EH (cell line): ENCODE results near the gene MAD1L1.
"Not testable (repeated sequence)": the region's sequence is repeated elsewhere in the genome, so short reads cannot be mapped to it uniquely, and the experiment has no call there.

ENCODE experiments used
- DNase-seq: peaks from one replicate; pipeline ENCODE4 v3.0.0-alpha.2; 2015; ENCODE audit warnings: low read depth

MAD1L1 gene

DNA sequence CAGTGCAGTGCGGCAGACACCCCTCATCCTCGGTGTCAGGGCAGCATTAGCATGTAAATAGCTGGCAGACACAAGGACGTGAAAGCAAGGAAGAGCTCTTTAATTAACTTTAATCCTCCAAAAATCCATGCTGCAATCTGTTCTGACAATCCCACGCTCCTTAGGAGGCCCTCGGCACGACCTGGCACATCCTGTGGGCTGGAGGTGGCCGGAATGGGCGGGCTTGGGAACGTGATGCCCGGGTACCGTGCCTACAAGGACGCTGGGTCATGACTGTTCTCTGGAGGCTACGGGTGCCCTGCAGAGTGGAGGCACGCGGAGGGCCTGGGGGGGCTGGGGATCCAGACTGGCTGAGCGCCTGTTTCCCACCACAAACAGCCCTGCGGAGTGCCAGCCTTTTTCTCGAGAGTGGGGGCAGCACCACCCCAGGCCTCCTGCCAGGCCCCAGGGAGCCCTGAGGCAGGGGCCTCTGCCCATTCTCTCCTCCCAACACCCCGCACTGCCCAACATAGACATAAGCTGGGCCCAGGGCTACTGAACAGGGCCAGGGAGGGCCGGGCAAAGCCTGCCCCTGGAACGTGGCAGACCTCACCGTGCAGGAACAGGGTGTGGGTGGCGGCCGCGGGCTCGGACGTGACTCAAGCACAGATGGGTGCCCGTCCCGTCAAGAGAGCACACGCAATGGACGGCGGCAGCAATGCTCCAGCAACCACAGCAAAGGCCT, 189.3 kb downstream of the MAD1L1 start:
- DNase-seq, result no peak

DNA sequence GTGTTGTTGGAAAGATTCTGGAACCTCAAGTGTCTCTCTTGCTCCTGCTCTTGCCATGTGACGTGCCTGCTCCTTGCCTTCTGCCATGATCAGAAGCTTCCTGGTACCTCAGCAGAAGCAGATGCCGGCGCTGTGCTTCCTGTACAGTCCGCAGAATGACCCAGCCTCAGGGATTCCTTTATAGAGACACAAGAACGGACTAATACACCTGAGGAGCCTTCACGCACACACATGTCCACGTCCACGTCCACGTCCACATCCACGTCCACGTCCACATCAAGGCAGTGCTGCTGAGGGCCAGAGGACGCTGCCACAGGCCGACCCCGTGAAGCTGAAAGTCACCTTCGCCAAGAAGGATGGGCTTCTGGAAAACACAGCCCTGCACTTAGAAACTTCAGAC, 190.1 kb downstream of the MAD1L1 start:
- no peak for DNase-seq

DNA sequence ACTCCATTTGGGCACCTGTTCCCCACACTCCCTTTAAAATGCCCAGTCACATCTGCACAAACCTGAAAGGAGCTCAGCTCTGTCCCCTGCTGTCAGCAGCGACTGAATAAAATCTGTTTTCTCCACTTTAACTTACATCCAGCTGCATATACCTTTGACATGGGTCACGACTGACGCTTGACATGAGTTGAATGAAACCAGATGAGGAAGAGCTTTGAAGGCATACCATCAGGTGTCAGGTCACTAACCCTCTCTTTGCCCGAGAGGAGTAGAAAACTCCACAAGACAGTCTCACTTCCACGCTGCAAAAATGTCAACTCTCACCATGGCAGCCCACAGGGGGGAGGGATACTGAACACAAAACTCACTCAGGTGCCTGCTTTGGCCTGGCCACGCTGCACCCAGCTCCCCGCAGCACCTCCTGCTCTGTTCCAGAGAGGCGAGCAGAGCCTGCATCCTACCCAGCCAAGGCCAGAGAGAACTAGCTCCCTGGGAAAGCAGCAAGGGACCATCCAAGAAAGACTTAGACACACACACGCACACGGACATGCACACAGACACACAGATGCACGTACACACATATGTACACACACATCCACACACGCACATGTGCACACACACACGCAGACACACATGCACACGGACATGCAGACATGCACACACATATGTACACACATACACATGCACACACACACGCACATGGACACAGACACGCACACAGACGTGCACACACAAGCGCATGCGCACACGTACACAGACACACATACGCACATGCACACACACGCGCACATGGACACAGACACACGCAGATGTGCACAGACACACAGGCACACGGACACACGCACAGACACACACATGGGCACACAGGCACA, 191.0 kb downstream of the MAD1L1 start:
- DNase-seq, result no peak

DNA sequence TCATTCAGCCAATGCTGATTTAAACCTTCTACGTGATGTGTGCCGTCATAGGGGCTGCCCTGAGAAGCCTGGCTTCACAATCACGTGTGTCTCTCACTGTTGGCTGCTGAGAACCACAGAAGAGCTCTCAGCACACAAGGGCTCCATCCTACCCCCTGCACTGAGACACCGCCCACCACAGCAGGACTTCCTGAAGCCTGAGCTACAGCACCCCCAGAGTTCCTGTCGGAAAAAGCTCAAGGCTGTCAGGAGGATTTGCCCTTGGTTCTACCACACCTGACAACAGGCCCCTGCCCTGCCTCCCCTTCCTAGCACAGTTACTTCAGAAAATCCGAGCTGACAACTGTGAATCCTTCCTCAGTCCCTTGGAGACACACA, 191.9 kb downstream of the MAD1L1 start:
- DNase-seq, result no peak

DNA sequence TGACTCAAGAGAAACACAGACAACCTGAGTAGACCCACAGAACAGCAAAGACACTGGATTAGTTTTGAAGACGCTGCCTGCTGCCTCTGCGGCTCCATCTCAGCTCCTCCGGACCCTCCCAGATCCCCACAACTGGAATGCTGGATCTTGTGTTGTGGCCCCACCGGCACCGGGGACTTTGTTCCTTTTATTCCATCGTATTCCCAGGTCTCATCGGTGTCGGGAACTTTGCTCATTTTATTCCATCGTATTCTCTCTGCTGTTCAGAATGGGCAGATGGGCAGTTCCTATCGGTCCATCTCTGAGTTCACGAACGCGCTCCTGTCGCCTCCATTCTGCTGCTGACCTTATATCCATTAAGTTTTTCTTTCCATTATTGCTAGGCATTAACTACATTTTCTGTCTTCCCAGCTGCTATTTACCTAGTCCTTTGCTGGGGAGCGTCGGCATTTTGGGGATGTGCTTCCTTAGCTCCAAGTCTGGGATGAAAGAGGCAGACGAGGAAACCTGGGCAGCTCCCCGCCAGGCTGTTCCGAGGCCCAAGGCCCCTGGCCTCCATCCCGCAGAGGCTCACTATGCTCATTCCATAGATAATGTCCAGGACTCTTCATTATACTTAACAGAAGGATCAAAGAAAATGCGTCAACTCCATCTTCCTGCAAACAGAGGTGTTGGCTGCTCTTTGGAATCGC, 192.4 kb downstream of the MAD1L1 start:
- no peak for DNase-seq

DNA sequence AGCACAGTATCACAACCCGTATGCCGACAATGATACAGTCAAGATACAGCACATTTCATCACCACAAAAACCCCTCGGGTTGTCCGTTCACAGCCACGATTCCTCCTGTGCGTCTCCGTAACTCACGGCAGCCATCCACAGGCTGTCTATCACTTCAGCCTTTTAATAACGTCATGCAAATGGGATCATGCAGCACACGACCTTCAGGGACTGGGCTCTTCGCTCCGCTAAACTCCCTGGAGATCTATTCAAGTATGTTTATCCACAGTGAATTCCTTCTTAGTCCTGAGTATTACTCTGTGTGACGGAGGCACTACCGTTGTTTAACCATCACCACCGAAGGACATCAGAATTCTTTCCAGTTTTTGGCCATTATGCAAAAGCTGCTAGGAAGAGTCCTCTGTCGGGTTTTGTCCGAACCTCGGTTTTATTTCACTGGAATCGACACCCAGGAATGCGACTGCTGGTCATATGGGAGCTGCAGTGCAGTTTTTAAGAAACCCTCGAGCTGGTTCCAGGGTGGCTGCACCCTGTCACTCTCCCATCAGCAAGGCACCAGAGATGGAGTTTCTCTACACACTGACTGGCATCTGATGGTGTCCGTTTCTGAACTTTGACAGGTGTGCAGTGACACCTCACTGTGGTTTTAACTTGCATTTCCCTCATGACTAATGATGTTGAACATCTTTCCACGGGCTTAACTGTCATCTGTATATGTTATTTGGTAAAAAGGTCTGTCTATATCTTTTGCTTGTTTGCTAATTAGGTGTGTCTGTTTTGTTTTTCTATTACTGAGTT, 193.6 kb downstream of the MAD1L1 start:
- no peak for DNase-seq

DNA sequence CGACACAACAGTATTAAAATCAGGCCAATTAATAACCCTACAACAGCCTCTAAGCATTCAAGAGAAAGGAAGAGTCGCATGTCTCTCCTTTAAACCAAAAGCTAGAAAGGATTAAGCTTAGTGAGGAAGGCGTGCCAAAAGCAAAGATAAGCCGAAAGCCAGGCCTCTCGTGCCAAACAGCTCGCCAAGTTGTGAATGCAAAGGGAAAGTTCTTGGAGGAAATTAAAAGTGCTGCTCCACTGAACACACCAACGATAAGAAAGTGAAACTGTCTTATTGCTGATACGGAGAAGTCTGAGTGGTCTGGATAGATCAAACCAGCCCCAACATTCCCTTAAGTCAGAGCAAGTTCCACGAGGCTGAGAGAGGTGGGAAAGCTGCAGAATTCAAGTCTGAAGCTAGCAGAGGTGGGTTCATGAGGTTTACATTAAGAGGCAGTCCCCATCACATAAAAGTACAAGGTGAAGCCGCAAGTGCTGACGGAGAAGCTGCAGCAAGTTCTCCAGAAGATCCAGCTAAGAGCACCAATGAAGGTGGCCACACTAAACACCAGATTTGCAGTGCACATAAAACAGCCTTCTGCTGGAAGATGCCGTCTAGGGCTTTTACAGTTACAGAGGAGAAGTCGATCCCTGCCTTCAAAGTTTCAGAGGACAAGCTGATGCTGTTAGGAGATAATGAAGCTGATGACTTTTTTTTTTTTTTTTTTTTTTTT, 194.8 kb downstream of the MAD1L1 start:
- peak; percentile 62 for DNase-seq

DNA sequence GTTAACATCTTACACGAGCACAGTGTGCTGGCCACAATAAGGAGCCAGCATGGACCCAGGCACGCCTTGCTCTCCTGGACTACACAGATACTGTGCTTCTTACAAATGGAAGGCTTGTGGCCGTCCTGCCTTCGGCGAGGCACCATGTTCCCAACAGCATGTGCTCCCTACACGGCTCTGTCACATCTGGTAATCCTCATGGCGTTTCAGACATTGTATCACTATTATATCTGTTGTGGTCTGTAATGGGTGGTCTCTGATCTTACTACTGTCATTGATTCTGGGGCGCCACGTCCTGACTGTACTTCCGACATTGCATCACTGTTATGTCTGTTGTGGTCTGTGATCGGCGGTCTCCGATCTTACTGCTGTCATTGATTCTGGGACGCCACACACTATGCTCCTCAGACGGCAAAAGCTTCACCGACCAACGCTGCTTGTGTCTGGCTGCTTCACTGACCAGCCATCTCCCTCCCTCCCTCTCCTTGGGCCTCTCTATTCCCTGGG, 195.4 kb downstream of the MAD1L1 start:
- no peak for DNase-seq

DNA sequence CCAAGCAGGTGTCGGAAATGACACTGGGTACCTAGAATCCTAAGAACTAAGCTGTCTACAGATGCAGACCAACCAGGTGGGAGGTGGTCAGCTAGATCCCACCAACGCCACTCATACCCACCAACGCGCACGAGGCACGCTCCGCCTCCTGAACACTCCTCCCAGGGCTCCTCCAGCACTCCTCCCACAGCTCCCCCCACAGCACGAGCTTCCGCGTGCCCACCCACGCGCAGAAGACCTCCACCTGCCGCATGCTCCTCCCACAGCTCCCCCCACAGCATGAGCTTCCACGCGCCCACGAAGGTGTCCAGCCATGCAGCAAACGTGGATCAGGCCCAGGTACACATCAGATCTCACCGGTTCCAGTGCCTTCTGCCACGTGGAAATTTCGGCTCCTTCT, 196.0 kb downstream of the MAD1L1 start:
- no peak for DNase-seq

DNA sequence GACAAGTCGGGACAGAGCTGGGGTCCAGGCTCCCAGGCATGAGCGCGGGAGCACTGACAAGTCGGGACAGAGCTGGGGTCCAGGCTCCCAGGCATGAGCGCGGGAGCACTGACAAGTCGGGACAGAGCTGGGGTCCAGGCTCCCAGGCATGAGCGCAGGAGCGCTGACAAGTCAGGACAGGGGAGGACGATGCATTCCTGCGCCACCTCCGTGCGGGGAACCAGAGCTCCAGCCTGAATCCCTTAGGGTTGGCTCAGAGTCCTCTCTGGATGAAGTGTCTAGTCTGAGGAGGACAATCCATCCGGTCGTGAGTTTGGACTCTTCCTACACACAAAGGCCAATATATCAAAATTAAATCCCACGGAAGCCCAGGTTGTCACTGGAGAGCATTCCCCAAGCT, 196.5 kb downstream of the MAD1L1 start:
- not testable (repeated sequence) for DNase-seq

DNA sequence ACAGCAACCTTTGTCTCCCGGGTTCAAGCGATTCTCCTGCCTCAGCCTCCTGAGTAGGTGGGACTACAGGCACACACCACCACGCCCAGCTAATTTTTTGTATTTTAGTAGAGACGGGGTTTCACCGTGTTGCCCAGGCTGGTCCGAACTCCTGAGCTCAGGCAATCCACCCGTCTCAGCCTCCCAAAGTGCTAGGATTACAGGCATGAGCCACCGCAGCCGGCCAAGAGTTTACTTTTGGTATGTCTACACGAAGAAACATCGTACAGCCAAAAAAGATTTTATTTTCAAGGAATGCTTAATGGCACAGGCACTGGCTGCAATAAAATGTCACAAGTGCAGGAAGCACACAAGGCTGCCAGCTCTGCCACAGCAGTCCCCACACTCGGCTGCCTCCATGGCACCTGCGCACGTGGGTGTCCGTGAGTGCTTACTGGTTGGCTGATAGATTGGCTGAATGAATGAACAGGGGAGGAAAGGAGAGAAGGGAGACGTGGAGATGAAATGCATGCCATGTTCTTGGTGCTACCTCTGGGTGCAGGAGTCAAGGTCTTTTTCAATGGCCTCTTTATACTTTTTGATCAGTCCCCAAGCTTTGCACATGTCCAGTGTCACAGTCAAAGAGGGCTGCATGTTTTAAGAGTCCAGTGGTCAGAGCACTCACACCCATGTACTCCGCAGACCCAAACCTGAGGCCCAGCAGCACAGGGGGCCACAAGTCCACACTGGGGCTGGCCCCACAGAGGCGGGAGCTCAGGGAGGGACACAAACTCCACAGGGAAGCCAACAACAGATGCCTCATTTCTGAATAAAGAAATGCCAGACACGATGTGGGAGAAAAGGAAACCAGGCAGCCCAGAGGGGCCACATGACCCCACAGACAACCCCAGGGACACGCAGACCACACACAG, 198.2 kb downstream of the MAD1L1 start:
- DNase-seq, result no peak

DNA sequence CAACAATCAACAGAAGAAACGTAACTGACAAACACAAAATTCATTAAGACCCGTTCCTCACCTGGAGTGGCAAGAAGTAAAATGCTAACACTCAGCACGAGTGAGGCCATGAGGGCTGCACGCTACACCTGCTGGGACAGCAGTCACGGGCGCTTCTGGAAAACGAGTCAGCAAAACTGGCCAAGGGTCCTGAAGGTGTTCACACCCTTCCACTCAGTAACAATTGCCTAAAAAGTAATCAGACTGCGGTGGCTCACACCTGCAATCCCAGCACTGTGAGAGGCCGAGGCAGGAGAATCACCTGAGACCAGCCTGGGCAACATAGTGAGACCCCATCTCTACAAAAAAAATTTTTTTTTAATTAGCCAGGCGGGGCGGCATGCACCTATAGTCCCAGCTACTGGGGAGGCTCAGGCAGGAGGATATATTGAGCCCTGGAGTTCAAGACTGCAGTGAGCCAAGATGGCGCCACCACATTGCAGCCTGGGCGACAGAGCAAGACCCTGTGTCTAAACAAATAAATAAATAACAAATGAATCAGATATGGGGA, 199.1 kb downstream of the MAD1L1 start:
- no peak for DNase-seq

DNA sequence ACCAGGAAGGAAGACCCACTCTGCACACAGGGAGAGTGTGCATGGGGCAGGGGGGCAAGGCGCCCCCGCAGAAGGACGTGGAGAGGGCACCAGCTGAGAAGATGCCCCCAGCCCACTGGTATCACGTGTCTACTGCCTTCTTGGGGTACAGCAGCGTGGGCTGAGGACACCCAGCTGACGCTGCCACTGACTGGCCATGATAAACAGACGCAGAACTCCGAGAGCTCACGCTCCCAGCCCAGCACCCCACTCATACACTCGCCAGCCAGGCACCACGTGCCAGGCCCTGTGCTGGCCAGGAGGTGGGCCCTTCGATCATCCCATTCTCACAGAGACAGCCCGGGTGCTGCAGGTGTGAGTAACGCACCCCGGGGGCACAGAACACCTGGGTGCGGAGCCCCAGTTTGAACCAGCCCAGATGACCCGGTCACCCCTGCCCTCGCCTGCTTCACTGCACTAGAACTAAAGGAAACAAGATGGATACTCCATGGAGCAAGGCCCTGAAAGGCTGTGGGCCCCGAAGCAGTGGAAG, 199.8 kb downstream of the MAD1L1 start:
- DNase-seq, result no peak

DNA sequence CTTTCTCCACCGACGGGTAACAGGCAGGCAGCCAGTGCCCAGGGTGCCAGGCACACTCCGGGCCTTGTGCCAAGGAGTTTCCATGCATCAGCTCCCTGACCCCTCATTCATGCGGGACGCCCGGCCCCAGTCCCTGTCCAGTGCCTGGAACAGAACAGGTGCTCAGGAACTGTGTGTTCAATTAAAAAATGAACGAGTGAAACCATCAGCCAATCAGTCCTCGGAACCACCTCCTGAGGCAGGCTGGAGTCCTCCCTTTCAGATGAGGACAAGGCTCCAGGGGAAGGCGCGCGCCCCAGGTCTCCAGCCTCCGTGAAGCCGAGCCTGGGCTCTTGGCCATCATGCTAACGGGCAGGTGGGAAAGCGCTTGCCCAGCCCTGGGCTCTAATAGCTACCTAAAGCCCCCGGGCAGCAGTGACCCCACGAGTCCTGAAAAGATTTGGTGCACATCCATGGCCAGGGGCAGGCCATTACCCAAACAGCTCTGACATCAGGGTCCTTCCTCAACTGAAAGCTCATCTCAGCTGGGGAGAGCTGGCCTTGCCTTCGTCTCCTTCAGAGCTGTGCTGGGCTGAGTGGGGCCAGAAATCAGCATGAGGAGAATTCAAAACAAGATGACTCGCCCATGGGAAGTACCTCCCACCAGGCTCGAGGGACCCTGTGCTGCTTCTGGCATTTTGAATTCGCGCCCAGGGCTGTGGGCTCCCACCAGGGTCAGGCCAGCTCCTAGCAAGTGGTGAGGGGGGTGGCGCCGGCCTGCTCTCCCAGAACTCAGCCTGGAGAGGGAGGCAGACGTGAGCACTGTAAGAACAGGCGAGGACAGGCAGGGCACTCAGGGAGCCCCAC, 200.5 kb downstream of the MAD1L1 start:
- peak; percentile 67 for DNase-seq

DNA sequence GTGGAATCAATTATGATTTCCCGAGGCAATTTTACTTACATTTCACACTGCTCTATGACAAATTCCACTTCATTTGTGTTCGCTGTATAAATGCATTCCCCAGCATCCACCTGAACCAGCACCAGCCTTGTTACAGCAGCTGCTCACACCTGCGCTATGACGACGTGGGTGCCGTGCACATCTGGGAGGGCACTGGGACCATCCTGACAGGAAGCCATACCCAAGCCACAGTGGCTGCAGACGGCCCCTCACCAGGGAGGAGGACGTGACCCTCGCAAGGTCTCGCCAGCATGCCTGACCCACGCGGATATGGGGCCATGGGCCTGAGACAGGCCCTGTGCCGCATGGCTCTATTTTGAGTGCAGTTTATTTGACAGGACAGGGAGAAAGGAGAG, 201.3 kb downstream of the MAD1L1 start:
- no peak for DNase-seq

DNA sequence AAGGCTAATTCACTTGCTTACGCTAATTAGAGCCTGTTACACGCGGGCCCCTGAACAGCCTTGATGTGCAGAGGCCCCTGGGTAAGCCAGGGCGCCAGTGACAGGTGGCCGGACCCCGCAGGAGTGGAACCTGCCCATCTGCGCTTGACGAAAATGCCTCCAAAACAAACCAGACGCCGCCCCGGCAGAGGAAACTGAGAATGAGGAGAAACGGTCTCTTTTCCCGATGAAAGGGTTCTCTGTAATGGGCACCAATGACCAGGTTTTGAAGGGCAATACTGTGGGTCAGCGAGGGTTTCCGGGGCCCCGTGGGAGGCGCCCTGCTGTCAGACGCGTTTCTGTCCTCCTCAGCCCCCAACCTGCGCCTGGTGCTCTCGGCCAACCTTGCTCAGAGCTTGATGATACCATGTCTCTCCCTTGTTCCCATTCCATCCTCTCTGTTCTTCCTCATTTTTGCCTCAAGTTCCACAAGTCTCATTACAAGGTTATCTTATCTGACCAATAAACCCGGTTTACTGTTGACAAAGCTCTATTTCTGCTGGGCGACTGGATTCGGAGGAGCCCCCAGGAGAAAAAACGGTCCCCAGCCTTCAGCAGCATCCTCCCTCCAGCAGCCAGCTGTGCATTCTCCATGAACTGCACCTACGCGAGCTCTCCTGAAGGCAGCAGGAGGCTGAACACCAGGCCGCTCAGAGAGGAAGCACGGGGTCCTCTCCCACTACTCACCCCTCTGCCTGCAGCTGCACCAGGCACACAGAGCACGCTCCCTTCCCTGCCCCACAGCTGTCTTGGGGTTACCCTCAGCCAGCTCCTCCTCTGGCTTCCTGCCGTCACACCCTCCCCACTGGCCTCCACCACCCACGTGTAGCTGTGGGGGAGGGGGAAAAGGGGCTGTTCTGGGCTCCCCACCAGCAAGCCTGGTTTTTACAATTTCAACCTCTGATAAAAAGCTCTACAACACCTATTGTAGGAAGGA, 202.0 kb downstream of the MAD1L1 start:
- DNase-seq, result no peak

DNA sequence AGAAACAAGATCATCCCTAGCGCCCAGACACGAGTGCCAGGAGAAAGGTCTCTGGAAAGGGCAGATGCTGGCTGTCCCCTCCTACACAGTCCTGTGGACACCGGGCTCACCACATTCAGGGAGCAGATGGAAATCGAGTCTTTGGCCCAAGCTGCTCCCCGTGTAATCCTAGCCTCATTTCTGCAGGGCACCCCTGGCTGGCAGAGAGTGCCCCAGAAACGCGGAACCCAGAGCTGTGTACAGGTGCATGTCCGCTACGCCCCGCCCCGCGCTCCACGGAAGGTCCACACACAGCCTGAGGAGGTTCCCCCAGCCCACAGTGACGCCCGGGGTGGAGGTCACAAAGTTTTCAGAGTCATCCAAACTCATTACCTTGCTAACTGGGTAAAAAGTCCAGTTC, 202.8 kb downstream of the MAD1L1 start:
- no peak for DNase-seq
